ENCODE results near the gene RIIAD1.

- no peak for TF ChIP-seq CTCF (IDR thresholded peaks at IDR 0.05)
- no peak for TF ChIP-seq POLR2A (IDR thresholded peaks at IDR 0.05)
Observed at GRCh38 chr1:151673407-151673806, 47.9 kb upstream of the RIIAD1 start.

All from thyroid gland (tissue), 4 donors.